ENCODE data around the gene ALDH3A2.

DNA sequence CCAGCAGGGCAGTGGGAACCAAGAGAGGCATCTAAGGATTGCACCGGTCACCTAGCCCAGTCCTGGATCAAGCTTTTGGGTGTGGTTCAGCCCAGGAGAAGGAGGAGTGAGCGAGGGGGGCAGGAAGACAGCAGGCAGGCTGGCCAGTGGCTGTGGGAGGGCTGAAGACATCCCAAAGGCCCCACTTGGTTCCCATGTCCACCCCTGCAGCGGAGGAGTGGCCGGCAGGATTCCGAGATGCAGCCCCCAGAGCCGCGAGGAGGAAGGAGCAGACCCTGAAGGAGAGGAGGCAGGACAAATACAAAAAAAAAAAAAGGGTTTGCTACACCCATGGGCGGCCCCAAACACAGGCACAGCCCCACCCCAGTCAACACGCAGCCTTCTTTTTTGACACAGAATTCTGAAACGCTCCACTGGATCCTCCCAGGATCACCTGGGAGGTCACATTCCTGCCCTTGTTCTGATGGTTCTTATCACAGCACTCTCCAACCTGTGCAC is 68.9 kb downstream of the ALDH3A2 start:
- TF ChIP-seq, protein P1, sequence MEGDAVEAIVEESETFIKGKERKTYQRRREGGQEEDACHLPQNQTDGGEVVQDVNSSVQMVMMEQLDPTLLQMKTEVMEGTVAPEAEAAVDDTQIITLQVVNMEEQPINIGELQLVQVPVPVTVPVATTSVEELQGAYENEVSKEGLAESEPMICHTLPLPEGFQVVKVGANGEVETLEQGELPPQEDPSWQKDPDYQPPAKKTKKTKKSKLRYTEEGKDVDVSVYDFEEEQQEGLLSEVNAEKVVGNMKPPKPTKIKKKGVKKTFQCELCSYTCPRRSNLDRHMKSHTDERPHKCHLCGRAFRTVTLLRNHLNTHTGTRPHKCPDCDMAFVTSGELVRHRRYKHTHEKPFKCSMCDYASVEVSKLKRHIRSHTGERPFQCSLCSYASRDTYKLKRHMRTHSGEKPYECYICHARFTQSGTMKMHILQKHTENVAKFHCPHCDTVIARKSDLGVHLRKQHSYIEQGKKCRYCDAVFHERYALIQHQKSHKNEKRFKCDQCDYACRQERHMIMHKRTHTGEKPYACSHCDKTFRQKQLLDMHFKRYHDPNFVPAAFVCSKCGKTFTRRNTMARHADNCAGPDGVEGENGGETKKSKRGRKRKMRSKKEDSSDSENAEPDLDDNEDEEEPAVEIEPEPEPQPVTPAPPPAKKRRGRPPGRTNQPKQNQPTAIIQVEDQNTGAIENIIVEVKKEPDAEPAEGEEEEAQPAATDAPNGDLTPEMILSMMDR (conservative IDR thresholded peaks at IDR 0.05; ENCODE audit: low read depth, low read length): no peak
- no peak for TF ChIP-seq EZH2 (IDR thresholded peaks at IDR 0.05; ENCODE audit: borderline replicate concordance, low read depth, low read length, poor library complexity, severe bottlenecking)
